OCI-LY7 (cell line): Measurements from ENCODE around the gene GRID1.

Experiments
- EZH2phosphoT487 ChIP-seq: fragments of 200-600 bp; sonication (generic); IDR thresholded peaks from 2 replicates; pipeline ENCODE4 v1.6.1; 2018; ENCODE audit warnings: low read depth, borderline replicate concordance, mild to moderate bottlenecking, mixed run types, antibody characterized with exemption, low read length, moderate library complexity, mixed read lengths
- TF ChIP-seq, protein P1 (sequence below): fragments of 200-600 bp; sonication (generic); conservative IDR thresholded peaks from 2 replicates; pipeline ENCODE4 v1.5.1; 2014; ENCODE audit warnings: mild to moderate bottlenecking, antibody characterized with exemption, low read length, moderate library complexity, mixed read lengths

DNA sequence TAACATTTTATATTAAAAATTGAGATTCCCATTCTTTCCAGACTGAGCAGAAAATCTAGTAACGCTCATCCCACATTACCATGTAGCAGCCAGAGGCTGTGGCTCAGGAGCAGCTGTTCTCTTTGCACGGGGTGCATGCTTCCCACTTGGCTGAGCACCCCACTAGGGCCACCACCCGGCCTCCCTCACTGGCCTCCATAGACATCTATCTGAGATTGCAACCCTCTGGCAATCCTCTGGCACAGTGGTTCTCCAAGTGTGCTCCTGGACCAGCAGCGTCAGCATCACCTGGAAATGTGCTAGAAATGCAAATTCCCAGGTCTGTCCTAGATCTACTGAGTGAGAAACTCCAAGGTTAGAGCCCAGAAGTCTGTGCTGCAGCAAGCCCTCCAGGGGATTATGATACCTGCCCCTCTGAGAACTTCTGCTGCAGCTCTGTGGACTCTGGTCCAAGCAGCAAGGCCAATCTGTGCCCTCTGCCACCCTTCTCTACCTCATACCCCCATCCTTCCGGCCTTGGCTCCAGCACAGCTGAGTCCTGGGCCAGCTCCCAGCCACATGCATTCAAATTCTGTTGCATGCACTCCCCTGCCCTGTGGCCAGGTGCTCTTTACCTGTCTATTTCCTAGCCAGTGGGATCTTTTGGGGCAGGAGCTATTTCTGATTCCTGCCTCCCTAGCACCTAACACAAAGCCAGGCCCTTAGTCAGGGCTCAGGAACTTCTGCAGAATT, 301.5 kb downstream of the GRID1 start:
- TF ChIP-seq, protein P1, sequence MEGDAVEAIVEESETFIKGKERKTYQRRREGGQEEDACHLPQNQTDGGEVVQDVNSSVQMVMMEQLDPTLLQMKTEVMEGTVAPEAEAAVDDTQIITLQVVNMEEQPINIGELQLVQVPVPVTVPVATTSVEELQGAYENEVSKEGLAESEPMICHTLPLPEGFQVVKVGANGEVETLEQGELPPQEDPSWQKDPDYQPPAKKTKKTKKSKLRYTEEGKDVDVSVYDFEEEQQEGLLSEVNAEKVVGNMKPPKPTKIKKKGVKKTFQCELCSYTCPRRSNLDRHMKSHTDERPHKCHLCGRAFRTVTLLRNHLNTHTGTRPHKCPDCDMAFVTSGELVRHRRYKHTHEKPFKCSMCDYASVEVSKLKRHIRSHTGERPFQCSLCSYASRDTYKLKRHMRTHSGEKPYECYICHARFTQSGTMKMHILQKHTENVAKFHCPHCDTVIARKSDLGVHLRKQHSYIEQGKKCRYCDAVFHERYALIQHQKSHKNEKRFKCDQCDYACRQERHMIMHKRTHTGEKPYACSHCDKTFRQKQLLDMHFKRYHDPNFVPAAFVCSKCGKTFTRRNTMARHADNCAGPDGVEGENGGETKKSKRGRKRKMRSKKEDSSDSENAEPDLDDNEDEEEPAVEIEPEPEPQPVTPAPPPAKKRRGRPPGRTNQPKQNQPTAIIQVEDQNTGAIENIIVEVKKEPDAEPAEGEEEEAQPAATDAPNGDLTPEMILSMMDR, result no peak
- TF ChIP-seq EZH2phosphoT487, result no peak
